ENCODE results near the gene MTCH1. TPM values are rescaled to one million over a fixed set of nuclear protein-coding genes. Genes with fewer than 3 reads are reported as not detected.
A peak's percentile ranks its signal among the peaks of the same experiment; 100 is the strongest.

MTCH1 gene
- total RNA-seq, 1 experiment from 2014 or later, result 204 TPM

DNA sequence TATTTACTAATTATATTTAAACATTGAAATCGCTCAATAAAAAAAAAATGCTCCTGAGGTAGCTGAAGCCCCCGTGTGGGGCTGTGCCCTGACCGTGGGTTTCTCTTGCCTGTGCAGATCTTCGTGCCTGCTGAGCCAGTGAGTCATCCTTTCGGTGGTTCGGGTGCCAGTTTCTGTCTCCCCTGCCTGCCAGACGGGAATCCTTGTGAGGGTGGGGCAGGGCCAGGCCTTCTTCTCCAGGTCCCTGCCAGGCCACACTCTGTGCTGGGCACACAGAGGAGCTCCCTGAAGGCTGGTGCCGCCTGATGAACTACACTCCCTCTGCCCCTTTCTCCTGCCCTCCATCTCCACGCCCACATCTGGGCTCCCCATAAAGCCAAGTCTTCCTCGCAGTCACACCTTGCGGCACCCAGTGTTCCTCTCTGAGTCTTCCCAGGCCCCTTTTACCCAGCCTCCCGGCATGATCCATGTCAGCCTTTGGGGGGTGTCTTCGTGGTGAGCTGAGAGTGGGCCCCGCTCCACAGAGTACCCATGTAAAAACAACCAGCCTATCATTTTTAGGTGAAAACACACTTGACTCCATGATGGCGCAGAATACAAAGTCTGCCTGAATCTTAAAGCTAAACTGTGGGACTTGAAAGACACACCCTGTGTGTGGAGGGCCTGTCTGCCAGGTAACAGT lies 38.8 kb upstream of the MTCH1 start (continued):
- TF ChIP-seq OVOL2 (CRISPR knock-in tag; IDR thresholded peaks at IDR 0.05; ENCODE audit: borderline replicate concordance) (no peak), NFE2L1 (CRISPR knock-in tag; IDR thresholded peaks at IDR 0.05) (no peak), ARID4B (CRISPR knock-in tag; IDR thresholded peaks at IDR 0.05; ENCODE audit: borderline replicate concordance) (no peak)

DNA sequence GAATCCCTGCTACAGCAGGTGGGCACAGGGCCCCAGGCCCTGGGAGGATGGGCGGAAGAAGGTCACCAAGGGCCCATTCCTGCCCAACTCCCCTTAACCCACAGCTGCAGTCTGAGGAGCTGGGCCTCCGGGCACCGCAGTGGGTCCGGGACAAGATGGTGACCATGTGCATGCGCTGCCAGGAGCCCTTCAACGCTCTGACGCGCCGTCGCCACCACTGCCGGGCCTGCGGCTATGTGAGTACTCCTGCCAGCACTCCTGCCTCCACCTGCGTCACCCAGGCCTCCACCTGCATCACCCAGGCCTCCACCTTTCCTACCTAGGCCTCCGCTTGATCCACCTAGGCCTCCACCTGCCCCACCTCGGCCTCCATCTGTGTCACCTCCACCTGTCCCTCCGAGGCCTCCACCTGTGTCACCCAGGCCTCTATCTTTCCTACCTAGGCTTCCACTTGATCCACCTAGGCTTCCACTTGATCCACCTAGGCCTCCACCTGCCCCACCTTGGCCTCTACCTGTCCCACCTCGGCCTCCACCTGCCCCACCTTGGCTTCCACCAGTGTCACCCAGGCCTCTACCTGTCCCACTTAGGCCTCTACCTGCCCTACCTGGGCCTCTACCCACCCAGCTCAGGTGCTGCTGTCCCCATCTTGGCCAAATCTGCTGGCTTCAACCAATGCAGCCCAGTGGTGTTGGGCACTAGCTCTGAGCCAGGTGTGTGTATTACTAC lies 36.3 kb upstream of the MTCH1 start:
- ChIA-PET CTCF (interaction anchor here (0.7 to 15.6 kb wide), 21 partner anchors 8 to 303 kb away, joined by 3 to 537 read pairs (median 4); partner anchors contain the start of genes C6orf89, MTCH1 and TBC1D22B), POLR2A (interaction anchor here (1.0 to 1.1 kb wide), 2 partner anchors 115 to 188 kb away, joined by 3 to 4 read pairs; no protein-coding TSS in a partner anchor)
- Mint-ChIP-seq H3K36me3 (no peaks in the 10 kb centered on the region), H3K27ac (no peak overlapping the region), H3K9me3 (no peaks in the 10 kb centered on the region), H3K27me3 (ENCODE audit: low read depth) (no peaks in the 10 kb centered on the region), H3K4me3 (no peak overlapping the region), H3K4me1 (peaks cover 23% of the 10 kb centered on the region)
- TF ChIP-seq JAZF1 (CRISPR knock-in tag; IDR thresholded peaks at IDR 0.05) (no peak), FOXP1 (CRISPR knock-in tag; IDR thresholded peaks at IDR 0.05; ENCODE audit: borderline replicate concordance) (peak; percentile 19; the same call in 1 of the 2 replicates), SOX15 (CRISPR knock-in tag; IDR thresholded peaks at IDR 0.05) (no peak), EMX1 (CRISPR knock-in tag; IDR thresholded peaks at IDR 0.05) (no peak)
- no peak for ATAC-seq
- no peak for DNase-seq (ENCODE audit: low spot score)

GRCh38 chr6:37021356-37022129 lies 35.5 kb upstream of the MTCH1 start:
- ATAC-seq, result peak; percentile 33
- DNase-seq (ENCODE audit: low spot score), result peak; percentile 70
- no peak overlapping the region for H3K27ac Mint-ChIP-seq
- no peak for TF ChIP-seq ZNF396 (CRISPR knock-in tag; IDR thresholded peaks at IDR 0.05; ENCODE audit: borderline replicate concordance)
- TF ChIP-seq KAT7 (CRISPR knock-in tag; IDR thresholded peaks at IDR 0.05; ENCODE audit: borderline replicate concordance), result no peak
- TF ChIP-seq, protein P1, sequence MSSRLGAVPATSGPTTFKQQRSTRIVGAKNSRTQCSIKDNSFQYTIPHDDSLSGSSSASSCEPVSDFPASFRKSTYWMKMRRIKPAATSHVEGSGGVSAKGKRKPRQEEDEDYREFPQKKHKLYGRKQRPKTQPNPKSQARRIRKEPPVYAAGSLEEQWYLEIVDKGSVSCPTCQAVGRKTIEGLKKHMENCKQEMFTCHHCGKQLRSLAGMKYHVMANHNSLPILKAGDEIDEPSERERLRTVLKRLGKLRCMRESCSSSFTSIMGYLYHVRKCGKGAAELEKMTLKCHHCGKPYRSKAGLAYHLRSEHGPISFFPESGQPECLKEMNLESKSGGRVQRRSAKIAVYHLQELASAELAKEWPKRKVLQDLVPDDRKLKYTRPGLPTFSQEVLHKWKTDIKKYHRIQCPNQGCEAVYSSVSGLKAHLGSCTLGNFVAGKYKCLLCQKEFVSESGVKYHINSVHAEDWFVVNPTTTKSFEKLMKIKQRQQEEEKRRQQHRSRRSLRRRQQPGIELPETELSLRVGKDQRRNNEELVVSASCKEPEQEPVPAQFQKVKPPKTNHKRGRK (CRISPR knock-in tag; IDR thresholded peaks at IDR 0.05; ENCODE audit: borderline replicate concordance), result no peak
- TF ChIP-seq EMX1 (CRISPR knock-in tag; IDR thresholded peaks at IDR 0.05), result no peak
- TF ChIP-seq NFE2L1 (CRISPR knock-in tag; IDR thresholded peaks at IDR 0.05), result no peak
- no peak for TF ChIP-seq SMAD4 (CRISPR knock-in tag; IDR thresholded peaks at IDR 0.05)
- TF ChIP-seq, protein P2, sequence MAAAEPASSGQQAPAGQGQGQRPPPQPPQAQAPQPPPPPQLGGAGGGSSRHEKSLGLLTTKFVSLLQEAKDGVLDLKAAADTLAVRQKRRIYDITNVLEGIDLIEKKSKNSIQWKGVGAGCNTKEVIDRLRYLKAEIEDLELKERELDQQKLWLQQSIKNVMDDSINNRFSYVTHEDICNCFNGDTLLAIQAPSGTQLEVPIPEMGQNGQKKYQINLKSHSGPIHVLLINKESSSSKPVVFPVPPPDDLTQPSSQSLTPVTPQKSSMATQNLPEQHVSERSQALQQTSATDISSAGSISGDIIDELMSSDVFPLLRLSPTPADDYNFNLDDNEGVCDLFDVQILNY (CRISPR knock-in tag; IDR thresholded peaks at IDR 0.05), result no peak
- TF ChIP-seq E2F1 (CRISPR knock-in tag; IDR thresholded peaks at IDR 0.05), result no peak
- no peak for TF ChIP-seq OVOL2 (CRISPR knock-in tag; IDR thresholded peaks at IDR 0.05; ENCODE audit: borderline replicate concordance)
- no peak for TF ChIP-seq E2F4 (CRISPR knock-in tag; IDR thresholded peaks at IDR 0.05; ENCODE audit: borderline replicate concordance, low read depth)
- TF ChIP-seq RORB (CRISPR knock-in tag; IDR thresholded peaks at IDR 0.05), result no peak
- TF ChIP-seq ZNF317 (CRISPR knock-in tag; IDR thresholded peaks at IDR 0.05; ENCODE audit: borderline replicate concordance, low read depth), result no peak
- TF ChIP-seq, protein P3, sequence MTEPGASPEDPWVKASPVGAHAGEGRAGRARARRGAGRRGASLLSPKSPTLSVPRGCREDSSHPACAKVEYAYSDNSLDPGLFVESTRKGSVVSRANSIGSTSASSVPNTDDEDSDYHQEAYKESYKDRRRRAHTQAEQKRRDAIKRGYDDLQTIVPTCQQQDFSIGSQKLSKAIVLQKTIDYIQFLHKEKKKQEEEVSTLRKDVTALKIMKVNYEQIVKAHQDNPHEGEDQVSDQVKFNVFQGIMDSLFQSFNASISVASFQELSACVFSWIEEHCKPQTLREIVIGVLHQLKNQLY (CRISPR knock-in tag; IDR thresholded peaks at IDR 0.05), result no peak
- no peak for TF ChIP-seq ZNF671 (CRISPR knock-in tag; IDR thresholded peaks at IDR 0.05)

More at GRCh38 chr6:37021356-37022129, 35.5 kb upstream of the MTCH1 start:
- ChIA-PET POLR2A (interaction anchor here (1.0 to 1.1 kb wide), 2 partner anchors 116 to 189 kb away, joined by 3 to 4 read pairs; no protein-coding TSS in a partner anchor), CTCF (interaction anchor here (0.6 to 15.6 kb wide), 23 partner anchors 8 to 304 kb away, joined by 3 to 537 read pairs (median 4); partner anchors contain the start of genes C6orf89, MTCH1 and TBC1D22B)
- peaks cover 23% of the 10 kb centered on the region for H3K4me1 Mint-ChIP-seq
- H3K36me3 Mint-ChIP-seq, result no peaks in the 10 kb centered on the region
- H3K27me3 Mint-ChIP-seq (ENCODE audit: low read depth), result no peaks in the 10 kb centered on the region
- no peaks in the 10 kb centered on the region for H3K9me3 Mint-ChIP-seq
- H3K4me3 Mint-ChIP-seq, result no peak overlapping the region
